NCI-H1048 (cell line): ENCODE results near the gene M1AP.

Experiments used
- DNase-seq: peaks from one replicate; lab custom pipeline; 2025; lab: John Stamatoyannopoulos, UW

The M1AP gene

GRCh38 chr2:74597410-74597809 lies 50.7 kb downstream of the M1AP start:
- no peak for DNase-seq

DNA sequence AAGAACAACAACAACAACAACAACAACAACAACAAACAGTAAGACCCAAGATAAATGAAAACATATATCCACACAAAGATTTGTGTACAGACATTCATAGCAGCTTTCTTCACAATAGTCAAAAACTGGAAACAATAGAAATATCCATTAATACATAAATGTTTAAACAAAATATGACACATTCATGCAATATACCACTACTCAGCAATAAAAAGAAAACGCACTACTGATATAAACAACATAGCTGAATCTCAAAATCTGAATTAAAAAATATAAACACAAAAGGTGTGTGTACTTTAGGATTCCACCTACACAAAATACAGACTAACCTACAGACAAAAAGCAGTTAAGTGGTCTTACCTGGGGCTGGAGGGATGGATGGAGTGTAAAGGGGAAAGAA lies 51.5 kb downstream of the M1AP start:
- no peak for DNase-seq

- no peak for DNase-seq
These were observed 54.0 kb downstream of the M1AP start for GRCh38 chr2:74593826-74594772.

GRCh38 chr2:74588664-74589063 lies 59.5 kb downstream of the M1AP start:
- no peak for DNase-seq

- no peak for DNase-seq
These were observed 60.4 kb downstream of the M1AP start for GRCh38 chr2:74587664-74588277.

DNA sequence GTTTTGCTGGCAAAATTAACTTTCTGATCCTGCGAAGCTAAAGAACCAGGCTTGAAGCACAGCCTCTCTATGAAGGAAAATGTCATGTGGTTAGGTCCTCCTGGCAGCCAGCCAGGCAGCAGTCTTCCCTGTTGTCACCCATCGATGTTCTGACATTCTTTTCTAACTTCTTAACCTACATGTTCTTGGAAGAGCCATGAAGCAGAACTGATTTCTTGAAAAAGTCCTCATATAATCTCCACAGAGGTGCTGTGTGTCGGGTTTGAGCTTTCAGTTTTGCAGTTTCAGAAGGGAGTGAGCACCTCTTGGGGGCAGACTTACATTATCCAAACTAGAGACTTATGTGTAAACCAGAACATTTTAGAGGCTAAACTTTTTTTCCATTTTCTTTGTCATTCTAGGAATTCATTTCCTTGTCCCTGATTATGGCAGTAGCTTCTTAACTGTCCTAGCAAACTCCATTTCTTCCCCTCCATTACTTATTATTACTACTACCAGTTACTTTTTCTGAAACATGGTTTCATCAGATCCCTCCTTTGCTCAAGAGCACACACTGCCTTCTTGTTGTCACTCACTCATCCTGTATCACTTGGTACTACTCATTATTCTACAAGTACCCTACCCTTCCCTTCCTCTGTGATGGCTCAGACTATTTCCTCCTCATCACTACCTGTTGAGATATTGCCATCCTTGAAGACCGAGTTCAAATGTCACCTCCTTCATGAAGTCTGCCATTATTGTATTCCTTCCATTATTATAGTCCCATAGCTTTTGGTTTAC lies 62.5 kb downstream of the M1AP start:
- no peak for DNase-seq

DNA sequence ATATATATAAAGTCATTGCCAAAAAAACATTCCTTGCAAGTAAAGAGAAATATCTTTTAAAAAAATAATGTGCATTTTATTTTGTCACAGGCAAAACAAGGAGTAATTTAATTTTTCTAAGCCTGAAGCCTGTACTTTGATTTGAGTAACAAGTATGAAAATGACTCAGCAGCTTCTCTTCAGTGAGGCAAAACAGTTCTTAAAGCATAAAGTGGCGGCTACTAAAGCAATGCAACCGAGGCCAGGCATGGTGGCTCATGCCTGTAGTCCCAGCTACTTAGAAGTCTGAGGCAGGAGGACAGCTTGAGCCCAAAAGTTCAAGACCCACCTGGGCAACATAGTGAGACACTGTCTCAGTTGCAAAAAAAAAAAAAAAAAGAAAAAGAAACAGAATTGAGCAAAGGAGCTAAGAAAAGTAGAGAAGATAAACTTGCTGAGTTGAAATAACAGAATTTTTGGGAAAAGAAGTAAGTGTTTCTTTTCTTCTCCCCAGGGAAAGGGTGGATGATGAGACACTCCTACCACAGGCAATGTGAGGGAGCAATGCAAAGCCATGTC lies 64.0 kb downstream of the M1AP start:
- no peak for DNase-seq

GRCh38 chr2:74583504-74583903 lies 64.6 kb downstream of the M1AP start:
- no peak for DNase-seq

GRCh38 chr2:74582184-74582583 lies 65.9 kb downstream of the M1AP start:
- DNase-seq: no peak

DNA sequence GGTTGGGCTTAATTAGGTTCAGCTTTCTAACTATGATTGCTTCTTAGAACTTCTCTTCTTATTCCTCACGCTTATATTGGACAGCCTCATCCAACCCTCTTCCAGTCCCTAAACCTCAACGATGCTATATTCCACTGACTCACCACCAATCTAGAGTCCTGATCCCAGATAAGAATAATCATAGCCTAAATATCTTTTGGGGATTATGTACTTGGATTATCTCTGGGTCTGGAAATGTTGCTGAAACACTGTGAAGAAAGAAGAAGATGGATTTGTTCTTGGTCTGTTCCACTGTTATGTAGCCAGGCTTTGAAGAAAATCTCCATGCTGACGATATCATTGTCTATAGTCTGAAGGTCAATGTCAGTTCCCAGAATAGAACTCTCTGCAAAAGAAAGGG lies 66.7 kb downstream of the M1AP start:
- DNase-seq: no peak

DNA sequence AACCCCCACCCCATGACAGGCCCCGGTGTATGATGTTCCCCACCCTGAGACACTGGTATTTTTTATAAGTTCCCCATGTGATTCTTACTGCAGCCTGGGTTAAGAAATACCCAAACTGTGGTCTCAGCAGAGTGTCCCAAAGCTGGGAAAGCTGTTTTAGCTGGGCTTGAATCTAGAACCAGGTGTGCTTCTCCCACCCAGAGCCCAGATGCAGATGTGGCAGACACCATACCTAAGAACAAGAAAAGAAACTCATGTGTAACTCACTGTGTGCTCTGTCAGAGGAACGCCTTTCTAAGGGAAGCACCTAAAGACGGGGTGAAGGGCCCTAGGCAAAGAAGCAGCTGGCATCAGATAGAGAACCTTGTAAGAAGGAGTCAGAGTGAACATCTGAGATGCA lies 69.7 kb downstream of the M1AP start:
- no peak for DNase-seq

DNA sequence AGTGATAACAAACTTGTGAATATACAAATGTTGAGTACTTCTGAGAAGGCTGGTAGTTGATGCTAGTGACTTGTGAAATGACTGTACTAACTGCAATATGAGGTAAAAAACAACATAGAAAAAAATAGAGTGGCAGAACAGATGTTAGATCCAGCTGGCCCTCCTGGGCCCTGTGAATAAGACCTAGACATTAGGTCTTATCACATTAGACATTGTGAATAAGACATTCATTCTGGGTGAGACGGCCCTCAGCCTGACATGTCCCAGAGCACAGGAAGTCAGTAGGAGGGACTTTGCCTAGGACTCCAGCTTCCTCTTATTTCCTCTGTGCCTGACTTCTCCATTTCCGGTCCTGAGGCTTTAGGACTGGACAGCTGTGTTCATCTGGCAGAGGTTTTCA lies 70.7 kb downstream of the M1AP start:
- no peak for DNase-seq

DNA sequence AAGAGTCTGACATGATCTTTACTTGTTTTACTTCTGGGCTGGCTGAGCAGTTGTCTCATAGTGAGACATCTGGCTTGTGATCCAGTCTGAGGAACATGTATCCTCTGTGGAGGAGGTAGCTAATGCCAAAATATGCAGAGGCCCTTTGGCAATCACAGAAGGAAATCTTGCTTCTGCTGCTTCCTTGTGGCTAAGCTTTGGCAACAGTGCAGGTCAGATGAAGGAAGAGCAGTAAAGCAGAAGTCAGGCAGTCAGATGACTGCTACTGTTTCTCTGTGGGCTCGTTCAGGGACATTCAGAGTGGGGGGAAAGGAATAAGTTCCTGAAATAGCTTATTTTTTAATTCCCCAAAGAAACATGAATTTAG lies 71.3 kb downstream of the M1AP start:
- no peak for DNase-seq

DNA sequence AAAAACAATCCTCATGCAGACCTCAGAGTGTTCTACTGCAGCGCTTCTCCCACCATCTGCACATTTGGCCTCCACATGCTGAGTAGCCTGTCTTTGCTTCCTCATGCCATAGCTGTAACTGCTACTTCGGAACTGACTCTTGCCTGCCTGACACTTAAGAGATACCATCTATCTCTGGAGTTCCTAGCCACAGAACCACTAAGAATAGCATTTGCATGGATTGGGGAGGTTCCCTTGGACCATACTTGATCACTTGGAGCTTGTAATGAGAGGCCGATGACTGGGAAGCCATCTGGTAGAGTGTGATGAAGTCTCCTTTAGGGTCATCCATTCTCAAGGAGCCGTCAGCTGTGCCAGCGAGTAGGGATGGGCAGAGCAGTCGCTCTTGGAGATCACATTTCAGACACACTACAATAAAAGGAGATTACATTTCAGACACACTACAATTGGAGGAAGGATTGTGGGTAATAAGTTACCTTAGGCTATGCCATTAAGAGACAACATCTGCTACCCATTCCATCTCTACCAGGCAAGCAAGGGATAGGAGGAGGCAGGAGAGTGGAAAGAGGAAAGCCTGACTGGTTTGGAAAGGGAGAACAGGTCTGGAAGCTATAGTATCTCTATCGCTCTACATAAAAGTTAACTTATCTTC lies 71.8 kb downstream of the M1AP start:
- no peak for DNase-seq

DNA sequence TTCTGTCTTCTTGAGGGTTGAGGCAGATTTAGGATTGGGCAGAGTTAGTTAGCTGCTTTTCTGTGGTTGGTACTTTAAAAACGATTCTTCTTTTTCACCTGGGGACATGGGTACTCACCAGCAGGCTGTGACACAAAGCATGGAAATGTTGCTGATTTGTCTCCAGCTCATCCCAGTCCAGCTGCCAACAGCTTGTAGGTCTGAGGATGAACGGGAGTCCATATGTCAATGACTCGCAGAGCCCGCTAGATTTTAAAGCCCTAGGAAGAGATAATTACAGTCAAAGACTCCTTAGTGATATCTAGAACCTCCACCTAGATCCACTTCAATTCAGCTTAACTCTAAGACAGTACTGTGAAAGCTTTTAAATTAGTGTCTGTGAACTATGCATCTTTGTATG lies 72.8 kb downstream of the M1AP start:
- no peak for DNase-seq

- DNase-seq: no peak
These were observed 74.2 kb downstream of the M1AP start for GRCh38 chr2:74573747-74574562.

DNA sequence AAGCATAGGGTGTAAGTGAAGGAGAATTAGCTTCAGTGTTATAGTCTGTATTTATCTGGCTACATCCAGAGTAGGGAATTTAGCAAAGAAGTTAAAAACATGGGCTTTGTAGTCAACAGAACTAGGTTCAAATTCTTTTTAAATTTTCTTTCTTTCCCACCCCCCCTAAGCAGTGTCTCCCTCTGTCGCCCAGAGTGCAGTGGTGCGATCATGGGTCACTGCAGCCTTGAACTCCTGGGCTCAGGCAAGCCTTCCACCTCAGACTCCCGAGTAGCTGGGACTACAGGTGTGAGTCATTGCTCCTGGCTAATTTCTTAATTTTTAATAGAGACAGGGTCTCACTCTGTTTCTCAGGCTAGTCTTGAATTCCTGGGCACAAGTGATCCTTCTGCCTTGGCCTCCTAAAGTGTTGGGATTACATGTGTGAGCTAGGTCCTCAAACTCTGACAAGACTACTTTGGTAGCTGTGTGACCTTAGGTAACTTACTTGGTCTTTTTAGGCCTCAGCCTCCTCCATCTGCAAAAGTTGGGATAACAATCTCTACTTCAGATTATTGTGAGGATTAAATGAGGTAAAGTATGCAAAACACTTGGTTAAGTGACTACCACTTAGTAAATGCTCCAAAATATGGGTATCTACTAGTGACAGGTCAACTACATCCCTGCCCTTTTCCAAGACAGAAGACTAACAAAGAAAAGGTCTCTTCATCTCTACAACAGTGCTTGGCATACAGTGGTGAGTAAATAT lies 75.8 kb downstream of the M1AP start:
- no peak for DNase-seq

- no peak for DNase-seq
These were observed 77.1 kb downstream of the M1AP start for GRCh38 chr2:74571058-74571457.

- no peak for DNase-seq
These were observed 78.4 kb downstream of the M1AP start for GRCh38 chr2:74569686-74570085.

GRCh38 chr2:74567881-74568280 lies 80.2 kb downstream of the M1AP start:
- no peak for DNase-seq

- no peak for DNase-seq
These were observed 81.4 kb downstream of the M1AP start for GRCh38 chr2:74566754-74567085.
